Fibroblast of skin of right biceps (primary cell): Measurements from ENCODE around the gene NSL1.

Experiments used
- DNase-seq: peaks from one replicate; pipeline ENCODE4 v3.0.0-alpha.2; 2013

Gene NSL1

DNA sequence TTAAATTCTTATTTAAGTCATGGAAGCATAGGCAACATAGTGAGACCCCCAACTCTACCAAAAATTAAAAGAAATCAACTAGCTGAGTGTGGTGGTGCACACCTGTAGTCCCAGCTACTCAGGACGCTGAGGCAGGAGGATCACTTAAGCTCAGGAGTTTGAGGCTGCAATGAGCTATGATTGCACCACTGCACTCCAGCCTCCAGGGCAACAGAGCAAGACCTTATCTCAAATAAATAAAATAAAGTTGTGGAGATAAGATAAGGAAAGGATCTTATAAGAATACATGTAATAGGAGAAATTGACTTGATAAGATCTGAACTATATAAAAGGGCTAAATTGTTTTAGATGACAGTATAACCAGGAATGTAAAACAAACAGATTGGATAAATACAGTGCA is 89.7 kb downstream of the NSL1 start:
- no peak for DNase-seq

DNA sequence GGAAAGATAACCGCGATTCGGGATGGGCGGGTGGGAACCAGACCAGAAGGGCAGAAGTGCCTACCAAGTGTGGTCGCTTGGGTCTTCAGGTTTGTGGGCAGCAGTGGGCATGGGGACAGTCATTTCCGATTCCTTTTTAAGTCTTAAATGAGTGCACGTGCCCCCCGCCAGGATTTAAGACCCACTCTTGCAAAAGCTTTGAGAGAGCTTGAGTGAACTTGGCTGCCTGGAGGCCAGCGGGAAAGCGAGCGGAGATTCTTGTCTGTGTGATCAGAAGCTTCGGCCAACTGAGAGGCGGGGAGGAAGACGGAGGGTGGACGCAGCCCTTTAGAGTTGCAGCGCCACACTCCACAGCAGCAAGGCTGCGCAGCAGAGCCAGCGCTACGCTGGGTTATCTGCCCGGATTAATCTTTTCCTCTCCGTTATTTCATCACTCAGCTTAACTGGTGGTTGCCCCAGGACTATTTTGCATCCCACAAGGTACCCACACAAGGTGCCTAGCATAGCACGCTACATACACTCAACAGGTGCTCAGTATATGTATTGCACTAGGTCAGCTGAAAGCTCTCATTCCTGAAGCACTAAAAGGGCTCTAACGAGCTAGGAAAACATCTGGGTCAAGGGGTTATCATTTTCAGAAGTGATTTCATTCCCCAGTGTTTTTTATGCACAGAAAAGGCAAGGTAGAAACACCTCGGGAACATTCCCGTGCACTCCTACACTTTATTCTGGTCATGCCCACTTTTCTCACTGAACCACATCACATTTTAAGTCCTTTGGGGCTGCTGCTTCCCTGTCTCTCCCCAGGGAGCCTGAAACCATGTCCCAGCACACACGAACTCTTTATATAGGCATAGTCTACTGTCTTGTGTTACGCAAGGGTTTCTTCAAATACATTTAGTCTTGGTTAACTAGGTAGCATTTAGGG is 90.4 kb downstream of the NSL1 start:
- DNase-seq: peak; percentile 30

DNA sequence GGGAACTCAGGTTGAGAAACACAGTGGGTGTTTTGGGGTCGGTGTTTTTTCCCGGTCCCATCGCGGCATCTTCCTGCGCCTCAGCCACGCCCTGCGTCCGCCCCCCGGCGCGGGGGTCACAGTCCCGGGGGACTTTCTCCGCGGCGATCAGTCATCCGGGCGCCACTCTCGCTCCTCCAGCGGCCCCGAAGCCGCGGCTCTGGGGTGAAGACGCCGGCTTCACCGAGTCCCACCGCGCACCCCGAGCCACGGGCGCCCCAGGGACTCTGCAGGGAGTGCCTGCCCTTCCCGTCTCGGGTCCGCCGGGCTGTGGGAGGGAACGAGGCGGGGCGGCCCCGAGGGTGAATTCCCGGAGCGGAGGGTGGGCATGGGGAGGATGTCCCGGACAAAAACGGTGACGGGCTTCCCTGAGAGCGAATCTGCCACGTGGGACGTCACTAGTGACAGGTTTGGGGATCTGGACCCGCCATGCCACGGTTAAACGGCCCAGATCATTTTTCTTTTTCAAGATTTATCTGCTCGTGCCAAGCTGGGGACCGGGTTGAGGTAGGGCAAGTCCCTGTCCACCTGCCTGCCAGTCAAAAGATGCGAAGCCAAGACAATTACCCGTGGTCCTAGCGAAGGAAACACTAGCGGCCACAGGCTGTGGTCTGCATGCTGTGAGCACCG is 91.2 kb downstream of the NSL1 start:
- DNase-seq: no peak

DNA sequence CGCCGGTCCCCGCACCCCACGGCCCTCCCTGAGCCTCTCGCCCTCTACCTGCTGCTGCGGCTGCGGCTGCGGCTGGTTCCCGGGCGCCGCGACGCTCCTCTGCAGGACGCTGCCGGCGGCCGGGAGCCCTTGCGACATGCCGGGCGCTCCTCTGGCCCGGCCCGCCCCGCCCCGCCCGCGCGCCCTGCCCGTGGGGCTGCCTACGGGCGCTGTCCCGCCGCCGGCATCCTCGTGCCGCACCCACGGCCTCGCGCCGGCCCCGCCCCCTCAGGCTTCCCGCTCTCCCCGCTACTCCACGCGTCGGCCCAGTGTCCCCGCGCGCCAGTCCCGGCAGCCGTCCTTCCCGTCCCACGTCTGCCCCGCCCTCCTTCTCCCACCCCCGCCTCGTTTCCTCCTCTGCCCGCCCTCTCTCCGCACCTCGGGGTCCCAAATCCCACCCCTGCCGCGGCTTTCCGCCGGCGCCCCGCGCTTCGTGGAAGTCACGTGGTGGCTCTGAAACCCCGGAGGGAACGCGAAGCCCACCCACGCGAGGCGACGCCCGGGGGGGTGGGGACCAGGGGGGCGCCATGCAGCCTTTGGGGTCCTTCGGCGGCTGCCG is 91.9 kb downstream of the NSL1 start, which contains the start of gene BATF3:
BATF3 (minus strand) TSS at position 216 of the 598 bp plus-strand sequence; CDS start at position 138, 78 bp downstream.
- DNase-seq: peak; percentile 12

DNA sequence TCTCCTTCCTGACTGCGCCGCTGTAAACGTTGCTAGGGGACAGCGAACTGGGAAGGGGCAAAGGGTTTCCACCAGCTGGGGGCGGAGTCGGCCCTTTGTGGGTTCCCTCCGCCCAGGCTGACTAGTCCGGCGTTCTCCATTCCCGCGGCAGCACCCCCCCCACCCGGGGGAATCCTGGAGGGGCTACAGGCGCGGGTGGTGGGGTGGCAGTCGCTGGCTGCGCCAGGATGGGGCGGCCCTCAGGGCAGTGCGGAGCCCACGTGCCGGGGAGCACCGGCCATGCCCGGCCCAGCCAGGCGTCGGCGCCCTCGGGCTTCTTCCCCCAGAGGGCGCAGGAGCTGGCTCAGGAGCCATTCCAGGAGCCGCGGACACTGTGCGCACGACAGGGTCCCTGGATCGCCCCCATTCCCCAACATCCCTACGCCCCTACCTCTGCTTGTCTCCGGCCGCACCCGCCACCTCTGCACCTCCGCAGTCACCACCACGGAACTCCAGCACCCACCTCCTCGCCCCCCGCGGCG is 92.4 kb downstream of the NSL1 start:
- DNase-seq: peak; percentile 44

DNA sequence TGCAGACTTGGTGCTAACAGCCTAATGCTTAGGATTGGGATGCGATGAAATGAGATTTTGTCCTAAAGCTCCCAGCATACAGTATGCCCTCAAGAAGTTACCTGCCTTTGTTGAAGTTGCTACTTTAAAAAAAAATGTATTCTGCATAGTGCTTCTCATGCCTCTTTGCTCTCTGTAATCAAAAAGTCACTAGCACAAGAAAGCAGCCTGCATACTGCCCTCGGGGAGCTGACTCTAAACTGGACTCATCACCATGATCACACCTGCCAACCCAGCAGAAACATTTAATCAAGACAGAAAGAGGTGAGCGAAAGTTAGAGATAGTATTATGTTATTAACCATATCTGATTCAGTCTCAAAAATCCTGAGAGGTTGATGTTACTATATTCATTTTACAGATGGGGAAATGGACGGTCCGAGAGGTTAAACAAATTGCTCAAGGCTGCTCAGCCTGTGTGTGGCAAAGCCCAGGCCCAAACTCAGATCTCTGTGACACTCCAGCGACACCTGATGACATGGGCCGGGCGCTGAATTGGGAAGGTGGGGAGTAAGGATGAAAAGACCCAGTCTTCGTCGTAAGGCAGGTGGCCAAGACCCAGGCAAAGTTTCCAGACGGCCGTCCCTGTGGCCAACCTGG is 93.0 kb downstream of the NSL1 start:
- no peak for DNase-seq

DNA sequence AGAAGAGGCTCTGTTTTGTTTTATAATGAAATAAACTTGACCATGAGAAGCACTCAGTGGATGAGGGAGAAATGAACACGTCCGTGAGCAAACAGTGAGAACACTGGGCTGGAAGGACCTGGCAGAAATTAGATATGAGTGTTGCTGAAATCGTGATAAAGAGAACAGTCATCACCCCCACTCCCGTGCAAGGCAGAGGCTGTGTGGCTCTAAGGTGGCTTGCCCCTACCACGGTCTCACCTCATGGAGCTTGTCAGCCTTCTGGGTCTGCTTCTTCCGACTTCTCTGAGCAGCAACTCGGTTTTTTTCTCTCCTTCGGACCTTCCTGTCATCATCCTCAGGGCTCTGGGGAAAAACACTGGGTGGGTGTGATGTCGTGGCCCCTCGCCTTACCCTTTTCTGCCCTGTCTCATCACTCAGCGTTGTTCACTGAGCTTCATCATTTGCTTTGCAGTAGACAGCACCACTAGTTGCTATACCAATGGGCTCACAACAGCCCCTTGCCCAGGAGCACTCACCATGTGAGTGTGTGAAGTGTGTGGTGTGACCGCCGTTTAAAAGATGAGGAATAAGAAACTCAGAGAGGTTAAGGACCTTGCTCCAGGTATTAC is 94.8 kb downstream of the NSL1 start:
- no peak for DNase-seq

DNA sequence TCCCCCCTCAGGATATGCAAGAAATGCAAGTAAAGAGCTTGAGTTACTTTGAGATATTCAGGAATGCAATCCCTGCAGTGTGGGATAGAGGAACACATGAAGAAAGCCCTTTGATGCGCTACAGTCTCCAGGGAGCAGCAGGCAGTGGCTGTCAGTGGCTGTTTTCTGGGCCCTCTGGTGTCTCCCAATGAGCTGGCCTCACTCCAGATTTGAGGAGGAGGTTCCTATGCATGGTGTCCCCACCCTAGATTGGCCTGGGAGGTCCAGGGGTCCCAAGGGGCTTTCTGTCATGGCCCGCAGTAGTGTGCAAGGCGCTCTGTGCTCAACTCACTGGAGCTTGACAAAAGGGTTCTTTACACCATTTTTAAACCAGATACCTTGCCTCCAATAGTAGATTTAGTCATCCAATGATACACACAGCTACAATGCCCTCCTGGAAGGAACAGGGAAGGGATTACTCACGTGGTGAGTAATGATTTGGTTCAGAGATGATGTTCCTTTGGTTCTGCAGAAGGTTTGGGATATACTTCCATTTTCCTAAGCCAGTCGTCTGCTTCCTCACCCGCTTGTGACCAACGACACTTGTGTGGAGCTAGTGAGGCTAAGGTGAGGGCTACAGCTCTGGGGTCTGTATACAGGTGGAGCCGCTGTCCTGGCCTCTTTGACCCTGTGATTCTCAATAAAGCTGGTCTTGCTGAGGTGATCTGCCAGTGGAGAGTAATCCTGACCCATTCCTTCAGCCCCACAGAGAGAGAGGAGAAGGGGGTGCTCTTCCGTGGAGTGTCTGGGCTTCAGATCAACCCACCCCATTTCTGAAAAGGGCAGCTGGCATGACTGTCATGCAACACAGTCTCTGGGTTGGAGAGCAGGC is 98.6 kb downstream of the NSL1 start:
- peak; percentile 52 for DNase-seq

DNA sequence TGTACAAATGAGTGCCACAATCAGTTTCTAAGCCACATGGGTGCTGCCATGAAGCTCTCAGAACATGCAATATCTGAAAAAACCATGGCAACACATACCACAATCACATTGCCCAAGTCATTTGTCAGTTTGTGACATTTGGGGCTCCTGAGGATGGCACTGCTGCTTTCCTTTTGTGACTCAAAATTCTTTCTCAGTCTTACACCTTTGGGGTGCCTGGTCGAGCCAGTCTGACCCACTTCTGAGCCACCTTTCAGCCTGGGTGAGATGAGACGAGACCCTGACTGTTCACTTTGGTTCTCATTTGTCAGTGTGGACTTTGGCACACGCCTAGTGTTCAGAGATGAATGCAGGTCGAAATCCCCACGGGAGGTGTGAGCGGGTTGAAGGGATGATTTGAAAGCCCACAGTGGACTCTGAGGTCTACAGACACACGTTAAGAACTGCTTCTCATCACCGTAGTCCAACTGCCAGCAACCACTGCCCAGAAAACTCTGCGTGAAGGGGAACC is 100.0 kb downstream of the NSL1 start:
- DNase-seq: no peak

DNA sequence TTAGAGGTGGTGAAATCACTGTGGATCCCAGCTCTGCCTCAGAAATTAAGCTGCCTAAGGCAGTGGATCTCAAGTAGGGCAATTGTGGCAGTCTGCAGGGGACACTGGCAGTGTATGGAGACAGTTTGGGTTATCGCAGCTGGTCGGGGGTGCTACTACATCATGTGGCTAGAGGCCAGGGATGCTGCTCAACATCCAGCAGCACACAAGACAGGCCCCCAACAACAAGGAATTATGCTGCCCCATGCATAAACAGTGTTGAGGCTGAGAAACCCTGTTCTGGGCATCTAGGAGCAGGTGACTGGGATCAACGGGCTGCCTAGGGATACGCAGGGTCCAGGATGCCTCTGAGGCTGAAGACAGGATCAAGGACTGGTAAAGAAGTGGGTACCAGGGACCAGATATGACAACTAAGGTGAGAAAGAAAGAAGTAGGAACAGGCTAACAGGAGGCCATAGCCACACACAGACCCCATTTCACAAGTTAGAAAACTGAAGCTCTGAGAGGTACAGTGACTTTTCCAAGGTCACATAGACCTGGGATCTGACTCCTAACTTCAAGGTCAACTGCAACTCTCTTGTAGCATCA is 100.7 kb downstream of the NSL1 start:
- no peak for DNase-seq

DNA sequence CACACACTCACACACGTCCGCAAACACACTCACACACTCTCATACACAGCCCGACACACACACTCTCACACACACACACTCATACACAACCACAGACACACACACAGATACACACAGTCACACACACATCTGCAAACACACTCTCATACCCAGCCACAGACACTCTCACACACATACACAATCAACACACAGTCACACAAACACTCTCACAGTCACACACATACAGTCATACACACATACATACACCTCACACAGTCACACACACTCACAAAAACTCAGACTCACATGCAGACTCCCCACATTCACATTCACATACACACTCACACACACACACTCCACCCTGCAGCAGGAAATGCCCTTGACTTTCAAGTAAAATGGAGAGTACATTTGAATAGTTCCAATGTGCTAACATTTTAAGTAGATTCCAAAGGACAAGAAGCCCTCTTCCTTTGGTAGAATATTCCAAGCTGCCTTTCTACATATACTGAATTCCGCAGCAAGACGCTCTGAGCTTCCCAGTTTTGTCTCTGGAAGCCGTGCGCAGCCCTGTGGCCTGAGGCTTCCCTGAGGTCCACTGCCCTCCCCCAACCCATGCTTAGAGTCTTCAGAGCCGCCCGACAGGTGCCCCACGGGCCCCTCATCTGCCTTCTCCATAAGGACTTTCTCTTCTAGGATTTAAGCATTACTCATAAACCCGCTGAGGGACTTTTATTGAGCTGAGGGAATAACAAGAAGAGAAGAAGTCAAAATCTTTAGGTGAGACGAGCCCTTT is 101.6 kb downstream of the NSL1 start:
- DNase-seq: no peak

DNA sequence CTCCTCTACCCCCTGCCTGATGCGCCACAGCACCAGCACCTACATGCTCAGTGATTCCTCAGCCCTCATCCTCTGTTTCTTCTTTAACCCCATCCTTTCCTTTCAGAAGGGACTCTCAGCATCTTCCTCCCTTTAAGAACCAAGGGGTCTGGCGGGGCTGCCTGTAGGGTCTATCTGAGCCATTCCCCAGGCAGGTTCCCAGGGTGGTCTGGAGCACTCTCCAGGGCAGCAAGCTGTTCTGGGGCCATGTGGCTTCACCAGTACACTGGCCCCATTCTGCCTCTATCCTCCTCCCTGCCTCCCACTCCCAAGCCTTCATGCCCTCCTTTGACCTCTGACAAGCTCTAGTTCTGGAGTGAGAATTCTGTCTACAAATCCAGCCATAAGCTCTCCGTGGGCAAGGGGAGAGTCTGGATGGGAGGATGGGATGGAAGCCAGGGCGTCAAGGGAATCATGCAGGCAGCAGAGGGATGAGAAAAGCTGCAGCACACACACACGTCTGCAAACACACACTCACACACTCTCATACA is 102.3 kb downstream of the NSL1 start:
- no peak for DNase-seq

DNA sequence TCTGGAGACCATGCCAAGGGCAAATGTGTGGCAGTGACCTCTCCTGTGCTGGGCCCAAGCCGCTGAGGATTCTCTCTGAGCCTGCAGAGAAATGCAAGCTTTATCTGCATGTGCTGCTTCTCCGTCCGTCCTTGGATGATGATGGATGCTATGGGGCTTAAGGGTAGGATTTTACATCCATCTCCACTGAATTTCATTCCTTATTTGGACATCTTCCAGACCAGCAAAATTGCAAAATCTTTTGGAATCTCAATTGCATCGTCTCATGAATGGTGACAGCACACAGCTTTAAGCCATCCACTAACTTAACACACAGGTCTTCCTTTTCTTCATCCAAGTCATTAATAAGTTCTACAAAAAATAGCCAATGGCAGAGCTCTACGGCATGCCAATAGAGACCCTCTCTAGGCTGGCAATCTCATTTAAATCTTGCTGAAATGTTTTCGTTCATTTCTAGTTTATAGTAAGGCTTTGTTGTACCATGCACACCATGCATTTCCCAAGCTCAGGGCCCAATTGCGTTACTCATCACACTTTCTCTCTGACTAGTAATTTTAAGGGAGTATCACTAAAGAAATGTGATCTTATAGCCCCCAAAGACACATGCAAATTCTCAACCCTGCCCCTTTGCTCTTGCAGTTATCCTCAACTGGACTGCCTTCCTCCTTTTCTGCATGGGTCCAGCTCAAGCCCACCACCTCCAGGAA is 103.1 kb downstream of the NSL1 start:
- peak; percentile 81 for DNase-seq

DNA sequence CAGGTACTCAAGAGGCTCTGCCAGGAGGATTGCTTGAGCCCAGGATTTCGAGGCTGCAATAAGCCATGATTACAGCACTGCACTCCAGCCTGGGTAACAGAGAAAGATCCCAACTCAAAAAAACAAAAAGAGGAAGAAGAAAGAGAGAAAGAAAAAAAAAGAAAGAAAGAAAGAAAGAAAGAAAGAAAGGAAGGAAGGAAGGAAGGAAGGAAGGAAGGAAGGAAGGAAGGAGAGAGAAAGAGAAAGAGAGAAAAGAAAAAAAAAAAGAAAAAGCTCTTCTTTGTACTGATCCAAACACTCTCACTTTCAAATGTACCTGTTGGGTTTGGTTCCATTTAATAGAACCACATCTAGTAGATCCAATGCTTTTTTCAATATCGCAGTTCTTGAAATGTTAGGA is 103.8 kb downstream of the NSL1 start:
- DNase-seq: no peak

DNA sequence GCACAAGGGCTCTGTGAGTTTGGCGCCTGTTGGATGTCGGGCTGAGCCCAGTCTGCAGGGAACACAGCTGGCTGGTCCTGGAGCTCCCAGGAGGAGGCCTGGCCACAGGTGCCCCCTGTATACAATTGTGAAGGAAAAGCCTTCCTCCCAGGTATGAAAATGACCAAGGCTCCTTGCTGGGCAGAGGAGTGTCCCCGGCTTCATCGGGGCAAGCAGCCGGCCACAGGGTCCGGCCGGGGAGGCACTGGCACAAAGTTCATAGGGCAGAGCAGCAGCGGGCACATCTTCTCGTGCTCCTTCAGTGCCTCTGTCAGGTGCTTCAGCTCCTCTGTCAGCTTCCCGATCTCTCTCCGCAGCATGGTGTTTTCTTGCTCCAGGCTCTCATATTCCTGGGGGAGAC is 105.0 kb downstream of the NSL1 start:
- DNase-seq: no peak

DNA sequence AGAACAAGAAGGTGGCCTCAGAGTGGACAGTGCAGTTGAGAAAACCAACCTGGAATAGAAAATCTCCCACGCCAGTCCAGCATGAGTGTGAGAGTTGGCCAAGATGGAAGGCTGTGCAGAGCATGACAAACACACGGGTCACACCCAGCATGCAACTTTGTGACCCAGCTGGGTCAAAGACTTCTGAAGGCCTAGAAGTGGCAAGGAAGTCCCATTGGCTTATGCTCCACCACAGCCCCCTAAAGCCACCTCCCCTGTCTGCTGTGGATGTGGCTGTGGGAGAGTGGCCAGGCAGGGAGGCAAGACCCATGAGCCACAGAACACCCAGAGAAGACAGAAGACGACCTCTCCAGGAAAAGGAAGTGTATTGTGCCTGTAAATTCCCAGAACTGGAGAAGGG is 105.5 kb downstream of the NSL1 start:
- no peak for DNase-seq

DNA sequence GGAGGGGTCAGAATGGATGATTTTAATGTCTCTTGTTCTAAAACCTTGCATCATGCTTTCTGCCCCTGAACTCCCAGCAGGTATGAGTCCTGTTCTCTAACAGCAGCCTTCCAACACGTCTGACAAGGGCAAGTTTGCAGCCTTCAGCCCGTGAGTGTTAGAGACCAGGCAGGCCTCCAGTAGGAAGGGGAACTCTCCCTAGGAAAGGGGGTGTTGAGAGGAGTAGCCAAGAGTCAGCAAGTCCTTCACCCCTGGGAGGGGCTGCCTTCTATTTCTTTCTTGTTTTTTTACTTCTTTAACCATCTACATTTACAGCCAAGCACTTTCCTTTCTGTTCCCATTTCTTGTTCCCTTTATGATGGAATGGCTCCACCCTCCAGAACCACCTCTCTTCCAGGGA is 106.1 kb downstream of the NSL1 start:
- no peak for DNase-seq

DNA sequence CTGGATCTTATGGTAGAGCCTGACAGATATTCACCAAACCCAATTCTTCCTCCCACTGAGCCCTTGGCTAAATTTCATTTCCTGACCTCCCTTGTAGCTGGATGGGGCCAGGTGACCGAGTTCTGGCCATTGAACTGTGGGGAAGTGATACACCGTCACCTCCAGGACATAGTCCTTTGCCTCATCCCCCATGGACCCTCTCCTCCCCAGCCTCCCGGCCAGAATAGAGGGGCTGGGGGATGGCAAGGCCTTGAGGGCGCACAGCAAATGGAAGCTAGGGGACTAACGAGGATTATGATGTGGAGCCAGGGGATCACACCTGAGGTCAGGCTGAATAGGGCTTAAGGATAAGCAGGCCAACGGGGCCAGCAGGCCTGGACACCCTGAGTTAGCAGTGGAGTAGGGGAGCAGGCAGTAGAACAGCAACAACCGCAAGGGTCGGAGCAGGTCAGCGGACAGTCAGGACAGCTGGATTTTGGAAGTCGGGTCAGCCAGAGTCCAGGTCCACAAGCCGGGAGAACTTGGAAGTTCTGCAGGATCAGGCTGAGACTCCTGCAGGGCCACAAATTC is 107.0 kb downstream of the NSL1 start:
- no peak for DNase-seq

DNA sequence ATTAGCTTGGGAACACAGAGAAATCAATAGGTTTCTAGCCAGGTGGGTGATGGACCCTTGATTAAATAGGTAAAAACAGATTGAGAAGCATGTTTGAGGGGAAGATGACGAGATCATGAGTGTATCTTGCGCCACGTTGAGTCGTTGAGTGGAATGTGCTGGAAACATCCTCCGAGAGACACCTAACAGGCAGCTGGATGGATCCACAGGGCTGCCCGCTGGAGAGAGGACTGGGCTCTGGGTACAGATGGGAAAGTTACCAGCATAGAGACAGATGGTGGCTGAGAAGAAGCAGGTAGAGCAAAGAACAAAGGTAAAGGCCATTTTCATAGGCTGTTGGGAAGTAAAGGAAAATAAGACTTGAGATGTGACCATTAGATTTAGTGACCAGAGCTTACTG is 107.5 kb downstream of the NSL1 start:
- no peak for DNase-seq
